HG03521 (cell line): ENCODE results near the gene DCAF8L1.
"Not testable (repeated sequence)": the region's sequence is repeated elsewhere in the genome, so short reads cannot be mapped to it uniquely, and the experiment has no call there.

Source experiments
- ATAC-seq: cut with Tn5 transposase; IDR thresholded peaks from one replicate; pipeline ENCODE4 v1.9.1; 2021; ENCODE audit warnings: mild to moderate bottlenecking, moderate library complexity; ENCODE audit not compliant: unreplicated experiment

The DCAF8L1 gene

GRCh38 chrX:27981349-27981748 lies at the start of gene DCAF8L1:
Gene DCAF8L1, minus strand, starts transcription at chrX:27981449. Its CDS starts 115 bp downstream, at chrX:27981334.
- no peak for ATAC-seq

- no peak for ATAC-seq
Measured at GRCh38 chrX:28022371-28022770, 41.1 kb upstream of the DCAF8L1 start.

GRCh38 chrX:28016823-28017222 lies 35.6 kb upstream of the DCAF8L1 start:
- no peak for ATAC-seq

- no peak for ATAC-seq
Measured at GRCh38 chrX:28015993-28016392, 34.7 kb upstream of the DCAF8L1 start.

GRCh38 chrX:28010875-28011274 lies 29.6 kb upstream of the DCAF8L1 start:
- no peak for ATAC-seq

- ATAC-seq: no peak
Measured at GRCh38 chrX:27998666-27999065, 17.4 kb upstream of the DCAF8L1 start.

GRCh38 chrX:27997622-27998021 lies 16.4 kb upstream of the DCAF8L1 start:
- no peak for ATAC-seq

- ATAC-seq: no peak
Measured at GRCh38 chrX:27996132-27996531, 14.9 kb upstream of the DCAF8L1 start.

GRCh38 chrX:27995611-27996010 lies 14.4 kb upstream of the DCAF8L1 start:
- no peak for ATAC-seq

- no peak for ATAC-seq
Measured at GRCh38 chrX:27987862-27988646, 6.8 kb upstream of the DCAF8L1 start.

- not testable (repeated sequence) for ATAC-seq
Measured at GRCh38 chrX:27976934-27977333, 4.3 kb downstream of the DCAF8L1 start.

GRCh38 chrX:27976284-27976683 lies 5.0 kb downstream of the DCAF8L1 start:
- ATAC-seq: no peak

- no peak for ATAC-seq
Measured at GRCh38 chrX:27968878-27969277, 12.4 kb downstream of the DCAF8L1 start.

- ATAC-seq: no peak
Measured at GRCh38 chrX:27968352-27968751, 12.9 kb downstream of the DCAF8L1 start.

GRCh38 chrX:27966955-27967354 lies 14.3 kb downstream of the DCAF8L1 start:
- ATAC-seq: no peak

- ATAC-seq: no peak
Measured at GRCh38 chrX:27966492-27966891, 14.8 kb downstream of the DCAF8L1 start.

- not testable (repeated sequence) for ATAC-seq
Measured at GRCh38 chrX:27965348-27965747, 15.9 kb downstream of the DCAF8L1 start.

- ATAC-seq: no peak
Measured at GRCh38 chrX:27964432-27964831, 16.8 kb downstream of the DCAF8L1 start.

- ATAC-seq: not testable (repeated sequence)
Measured at GRCh38 chrX:27960410-27960809, 20.8 kb downstream of the DCAF8L1 start.

GRCh38 chrX:27953171-27953570 lies 28.1 kb downstream of the DCAF8L1 start:
- ATAC-seq: no peak

- no peak for ATAC-seq
Measured at GRCh38 chrX:27933361-27933760, 47.9 kb downstream of the DCAF8L1 start.
